Peyer's patch (tissue), 4 donors: ENCODE measurements around the gene RABL2B. TPM values are rescaled to one million over a fixed set of nuclear protein-coding genes. Genes with fewer than 3 reads are reported as not detected.

Experiments
- DNase-seq, 3 donors: peaks; one replicate each; pipeline ENCODE4 v3.0.0-alpha.2; 2017 to 2019
- H3K27ac ChIP-seq, 4 donors: fragments of 200-600 bp; sonication (generic); one replicate each; pipeline ENCODE4 v1.5.1; 2016 to 2019
- H3K27me3 ChIP-seq, 2 donors: fragments of 200-600 bp; sonication (generic); one replicate each; pipeline ENCODE4 v1.5.1; 2019
- H3K36me3 ChIP-seq, 3 donors: fragments of 200-600 bp; sonication (generic); one replicate each; pipeline ENCODE4 v1.5.1; 2016 to 2019
- H3K4me1 ChIP-seq, 4 donors: fragments of 200-600 bp; sonication (generic); one replicate each; pipeline ENCODE4 v1.5.1; 2016 to 2019
- H3K4me3 ChIP-seq, 4 donors: fragments of 200-600 bp; sonication (generic); 1 replicate in 3 of 4; 2 replicates in 1 of 4; pipeline ENCODE4 v1.5.1; 2016 to 2019; ENCODE audit warnings: mild to moderate bottlenecking in 1 of 4
- H3K9me3 ChIP-seq, 4 donors: fragments of 200-600 bp; sonication (generic); one replicate each; pipeline ENCODE4 v1.5.1; 2016 to 2019; ENCODE audit warnings: mild to moderate bottlenecking in 1 of 4
- CTCF ChIP-seq, 6 experiments: fragments of 450-650 bp in 4 of 6; fragments of 200-600 bp in 2 of 6; sonication (generic) in 1 of 6; IDR thresholded peaks; one replicate each; pipeline ENCODE4 v1.5.1; 2017 to 2019; ENCODE audit warnings: antibody characterized with exemption in 6 of 6, mild to moderate bottlenecking in 3 of 6, moderate library complexity in 1 of 6
- POLR2A ChIP-seq, 2 donors: fragments of 450-650 bp; IDR thresholded peaks; one replicate each; pipeline ENCODE4 v1.5.1; 2017; ENCODE audit warnings: antibody characterized with exemption in 2 of 2, mild to moderate bottlenecking in 2 of 2, moderate library complexity in 2 of 2
- total RNA-seq, 4 donors: library from RNA; depleted of rRNA; stranded (reverse); fragments of >200 nt; gene quantifications; one replicate each; pipeline ENCODE4 v1.1.0, GENCODE V29; 2016

The RABL2B gene
- total RNA-seq, 4 donors from 2014 or later, result 10.2 to 41.3 (median 27.7) TPM

- peaks cover 0 to 8% (median 2%) of the 10 kb centered on the region in 4 donors for H3K4me1 ChIP-seq
- TF ChIP-seq CTCF (IDR thresholded peaks at IDR 0.05), result no peak
- no peak for TF ChIP-seq POLR2A (IDR thresholded peaks at IDR 0.05)
- H3K9me3 ChIP-seq, result no peaks in the 10 kb centered on the region
- H3K4me3 ChIP-seq, result no peak overlapping the region
- H3K27me3 ChIP-seq, result no peaks in the 10 kb centered on the region
- H3K36me3 ChIP-seq, result no peaks in the 10 kb centered on the region
- peak in 2 of 3 donors; percentile 6 to 19 for DNase-seq
- no peak overlapping the region for H3K27ac ChIP-seq
Observed at GRCh38 chr22:50734343-50734771, 49.1 kb downstream of the RABL2B start.

- Histone ChIP-seq H3K27me3 (no peaks in the 10 kb centered on the region), H3K4me3 (no peak overlapping the region)
Observed at GRCh38 chr22:50733521-50734342, 49.7 kb downstream of the RABL2B start.

GRCh38 chr22:50732681-50733080 lies 50.8 kb downstream of the RABL2B start:
- Histone ChIP-seq H3K36me3 (no peaks in the 10 kb centered on the region), H3K27me3 (no peaks in the 10 kb centered on the region), H3K4me3 (no peak overlapping the region), H3K27ac (no peak overlapping the region), H3K4me1 (peaks cover 0 to 8% (median 2%) of the 10 kb centered on the region in 4 donors), H3K9me3 (no peaks in the 10 kb centered on the region)
- peak in 1 of 3 donors; percentile 8 for DNase-seq
- TF ChIP-seq CTCF (IDR thresholded peaks at IDR 0.05), result no peak
- no peak for TF ChIP-seq POLR2A (IDR thresholded peaks at IDR 0.05)

More at GRCh38 chr22:50733521-50734342, 49.7 kb downstream of the RABL2B start:
- H3K9me3 ChIP-seq, result no peaks in the 10 kb centered on the region
- H3K4me1 ChIP-seq, result peaks cover 0 to 8% (median 2%) of the 10 kb centered on the region in 4 donors
- H3K27ac ChIP-seq, result no peak overlapping the region
- DNase-seq, result peak in 2 of 3 donors; percentile 11 to 35
- H3K36me3 ChIP-seq, result no peaks in the 10 kb centered on the region
- TF ChIP-seq CTCF (IDR thresholded peaks at IDR 0.05) (no peak), POLR2A (IDR thresholded peaks at IDR 0.05) (no peak)

GRCh38 chr22:50731811-50732624 lies 51.4 kb downstream of the RABL2B start:
- peak; percentile 41 to 77 (median 70) for TF ChIP-seq CTCF (IDR thresholded peaks at IDR 0.05)
- no peak for TF ChIP-seq POLR2A (IDR thresholded peaks at IDR 0.05)
- no peak overlapping the region for H3K4me3 ChIP-seq
- no peaks in the 10 kb centered on the region for H3K36me3 ChIP-seq
- H3K4me1 ChIP-seq, result peaks cover 0 to 8% (median 2%) of the 10 kb centered on the region in 4 donors
- H3K27me3 ChIP-seq, result no peaks in the 10 kb centered on the region
- DNase-seq, result peak in 2 of 3 donors; percentile 68
- no peaks in the 10 kb centered on the region for H3K9me3 ChIP-seq
- H3K27ac ChIP-seq, result no peak overlapping the region

GRCh38 chr22:50730941-50731661 lies 52.3 kb downstream of the RABL2B start:
- TF ChIP-seq CTCF (IDR thresholded peaks at IDR 0.05) (no peak), POLR2A (IDR thresholded peaks at IDR 0.05) (no peak)
- H3K27me3 ChIP-seq, result no peaks in the 10 kb centered on the region
- peaks cover 0 to 8% (median 2%) of the 10 kb centered on the region in 4 donors for H3K4me1 ChIP-seq
- peak in 1 of 3 donors; percentile 41 for DNase-seq
- no peak overlapping the region for H3K4me3 ChIP-seq
- no peaks in the 10 kb centered on the region for H3K9me3 ChIP-seq
- no peak overlapping the region for H3K27ac ChIP-seq
- no peaks in the 10 kb centered on the region for H3K36me3 ChIP-seq
